ENCODE results near the gene NUB1. TPM values are rescaled to one million over a fixed set of nuclear protein-coding genes. Genes with fewer than 3 reads are reported as not detected.
"Not testable (repeated sequence)": the region's sequence is repeated elsewhere in the genome, so short reads cannot be mapped to it uniquely, and the experiment has no call there.

Gene NUB1
- total RNA-seq, 1 experiment from 2014 or later = 48.5 TPM

DNA sequence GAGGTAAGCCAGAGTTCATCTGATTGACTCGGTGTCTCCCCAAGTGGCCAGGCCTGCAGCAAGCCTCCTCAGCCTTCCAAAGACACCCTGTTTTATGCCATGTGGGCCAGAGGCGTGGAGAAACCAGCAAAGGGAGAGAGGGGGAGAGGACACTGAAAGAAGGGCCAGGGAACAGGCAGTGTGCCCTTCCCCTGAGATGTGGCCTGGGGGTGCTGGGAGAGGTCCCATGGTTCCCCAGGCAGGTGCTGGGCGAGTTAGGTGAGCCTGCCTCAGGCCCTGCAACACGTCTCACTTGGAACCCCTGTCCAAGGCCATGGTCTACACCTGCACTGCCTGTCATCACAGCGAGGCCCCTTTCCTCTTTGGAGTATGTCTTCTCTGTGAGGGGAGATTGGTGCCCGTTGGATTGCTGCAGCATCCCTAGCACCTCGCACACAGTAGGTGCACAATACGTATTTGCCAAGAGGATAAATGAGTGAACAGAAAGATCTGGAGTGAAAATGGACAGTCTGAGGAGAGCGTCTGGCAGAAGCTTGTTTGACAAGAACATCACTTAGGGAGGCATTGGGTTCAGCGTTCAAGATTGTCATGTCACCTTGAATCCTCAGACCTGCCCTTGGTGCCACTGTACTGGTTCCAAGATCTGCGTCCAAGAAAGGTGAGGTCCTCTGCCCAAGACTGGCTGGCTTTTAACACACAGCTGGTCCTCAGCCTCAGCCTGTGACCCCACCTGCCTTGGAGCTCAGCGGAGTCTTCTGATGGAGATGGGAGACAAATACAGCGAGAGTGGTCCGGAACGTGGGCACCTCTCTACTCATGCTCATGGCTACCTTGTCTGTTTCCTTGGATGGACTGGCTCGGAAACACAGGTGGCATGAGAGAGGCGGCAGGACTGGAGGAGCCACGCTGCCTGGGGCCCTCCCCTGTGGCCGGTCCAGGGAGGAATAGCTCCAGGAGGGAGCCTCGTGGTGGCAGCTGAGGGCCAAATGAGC is 39.8 kb upstream of the NUB1 start:
- no peaks in the 10 kb centered on the region for H4K20me1 ChIP-seq (ENCODE audit: control insufficient read depth, insufficient read depth, insufficient read length)
- H4K8ac ChIP-seq (replicated peaks; ENCODE audit: insufficient read length, low read depth, low read length) = no peak overlapping the region
- no peak overlapping the region for H3K4me2 ChIP-seq (ENCODE audit: insufficient read depth, insufficient read length, low read length)
- peaks cover 8 to 11% of the 10 kb centered on the region in 2 experiments for H3K4me1 Mint-ChIP-seq
- no peak overlapping the region for H2BK20ac ChIP-seq (ENCODE audit: low read depth, low read length, poor library complexity, severe bottlenecking)
- H3K4me1 ChIP-seq (ENCODE audit: insufficient read depth, low read length) = no peaks in the 10 kb centered on the region
- H2AFZ ChIP-seq (ENCODE audit: low read length) = no peak overlapping the region
- H2AK5ac ChIP-seq (ENCODE audit: insufficient read length, low read length) = no peak overlapping the region
- no peaks in the 10 kb centered on the region for H3K23me2 ChIP-seq (ENCODE audit: insufficient read length, low read depth, low read length, poor library complexity, severe bottlenecking)
- H3K27me3 ChIP-seq (ENCODE audit: insufficient read depth, low read length) = no peaks in the 10 kb centered on the region; the same call in 1 of the 2 replicates
- H4K91ac ChIP-seq (ENCODE audit: insufficient read length, low read depth, low read length) = no peak overlapping the region
- H3K79me1 ChIP-seq (ENCODE audit: insufficient read depth, low read depth, low read length, poor library complexity, severe bottlenecking) = no peaks in the 10 kb centered on the region
- no peak overlapping the region for H3K4me3 Mint-ChIP-seq
- H2BK15ac ChIP-seq (ENCODE audit: low read depth, low read length) = no peak overlapping the region
- H3K56ac ChIP-seq (ENCODE audit: insufficient read length, low read depth, low read length) = no peak overlapping the region
- H3K27me3 Mint-ChIP-seq (ENCODE audit: low read depth) = peaks cover 56% of the 10 kb centered on the region
- TF ChIP-seq, protein P1, sequence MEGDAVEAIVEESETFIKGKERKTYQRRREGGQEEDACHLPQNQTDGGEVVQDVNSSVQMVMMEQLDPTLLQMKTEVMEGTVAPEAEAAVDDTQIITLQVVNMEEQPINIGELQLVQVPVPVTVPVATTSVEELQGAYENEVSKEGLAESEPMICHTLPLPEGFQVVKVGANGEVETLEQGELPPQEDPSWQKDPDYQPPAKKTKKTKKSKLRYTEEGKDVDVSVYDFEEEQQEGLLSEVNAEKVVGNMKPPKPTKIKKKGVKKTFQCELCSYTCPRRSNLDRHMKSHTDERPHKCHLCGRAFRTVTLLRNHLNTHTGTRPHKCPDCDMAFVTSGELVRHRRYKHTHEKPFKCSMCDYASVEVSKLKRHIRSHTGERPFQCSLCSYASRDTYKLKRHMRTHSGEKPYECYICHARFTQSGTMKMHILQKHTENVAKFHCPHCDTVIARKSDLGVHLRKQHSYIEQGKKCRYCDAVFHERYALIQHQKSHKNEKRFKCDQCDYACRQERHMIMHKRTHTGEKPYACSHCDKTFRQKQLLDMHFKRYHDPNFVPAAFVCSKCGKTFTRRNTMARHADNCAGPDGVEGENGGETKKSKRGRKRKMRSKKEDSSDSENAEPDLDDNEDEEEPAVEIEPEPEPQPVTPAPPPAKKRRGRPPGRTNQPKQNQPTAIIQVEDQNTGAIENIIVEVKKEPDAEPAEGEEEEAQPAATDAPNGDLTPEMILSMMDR (conservative IDR thresholded peaks at IDR 0.05) = no peak
- H3K9me3 Mint-ChIP-seq = peaks cover 4 to 7% of the 10 kb centered on the region in 2 experiments; a peak in 4 of 5 replicates
- no peak overlapping the region for H2BK12ac ChIP-seq (ENCODE audit: insufficient read length, low read depth, low read length)
- no peak overlapping the region for H2BK5ac ChIP-seq (ENCODE audit: insufficient read length, low read length)
- no peak overlapping the region for H3K27ac ChIP-seq (ENCODE audit: insufficient read length, low read depth, low read length)
- H3K27ac Mint-ChIP-seq = no peak overlapping the region
- no peak overlapping the region for H4K5ac ChIP-seq (ENCODE audit: insufficient read length, low read depth, low read length)
- no peak overlapping the region for H3T11ph ChIP-seq (ENCODE audit: low read length)
- no peaks in the 10 kb centered on the region for H3K79me2 ChIP-seq (ENCODE audit: insufficient read depth, low read length)
- H3K36me3 Mint-ChIP-seq (ENCODE audit: insufficient read depth in 1 of 3, low read depth in 3 of 3) = peaks cover 0 to 4% (median 0%) of the 10 kb centered on the region in 3 experiments; a peak in 2 of 7 replicates
- no peaks in the 10 kb centered on the region for H3K9me3 ChIP-seq (ENCODE audit: control insufficient read depth, low read depth, low read length)
- no peak overlapping the region for H3K9ac ChIP-seq (ENCODE audit: extremely low read depth, insufficient read length, low read length)
- H3K18ac ChIP-seq (ENCODE audit: insufficient read length, low read depth, low read length) = no peak overlapping the region
- no peak overlapping the region for H3K23ac ChIP-seq (ENCODE audit: insufficient read length, low read depth, low read length)
- WGBS (ENCODE audit: extremely low coverage, insufficient read length, low lambda C conversion rate) = no CpG with 5 or more reads among the region's 20 CpGs
- H3K14ac ChIP-seq (ENCODE audit: insufficient read depth, low read length) = no peak overlapping the region
- H3K4ac ChIP-seq (ENCODE audit: low read depth, low read length) = no peak overlapping the region
- DNase-seq = no peak
- H2BK120ac ChIP-seq (ENCODE audit: low read depth, low read length, poor library complexity, severe bottlenecking) = no peak overlapping the region

DNA sequence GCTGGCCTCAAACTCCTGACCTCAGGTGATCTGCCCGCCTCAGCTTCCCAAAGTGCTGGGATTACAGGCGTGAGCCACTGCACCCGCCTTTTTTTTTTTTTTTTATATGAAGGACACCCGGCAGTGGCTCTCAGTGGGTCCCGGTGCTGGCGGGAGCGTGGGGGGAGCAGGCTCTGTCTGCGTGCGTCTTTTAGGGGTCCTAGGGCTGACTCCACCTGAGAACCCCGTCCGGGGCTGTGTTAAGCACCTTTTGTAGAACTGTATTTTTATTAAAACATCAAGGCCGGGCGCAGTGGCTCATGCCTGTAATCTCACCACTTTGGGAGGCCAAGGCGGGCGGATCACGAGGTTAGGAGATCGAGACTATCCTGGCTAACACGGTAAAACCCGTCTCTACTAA is 37.4 kb upstream of the NUB1 start:
- not testable (repeated sequence) for H3K23me2 ChIP-seq (ENCODE audit: insufficient read length, low read depth, low read length, poor library complexity, severe bottlenecking); H2BK12ac ChIP-seq (ENCODE audit: insufficient read length, low read depth, low read length); H2AK5ac ChIP-seq (ENCODE audit: insufficient read length, low read length); H2AFZ ChIP-seq (ENCODE audit: low read length); H3K79me1 ChIP-seq (ENCODE audit: insufficient read depth, low read depth, low read length, poor library complexity, severe bottlenecking); H3K27ac Mint-ChIP-seq; H3K4me1 ChIP-seq (ENCODE audit: insufficient read depth, low read length); H4K5ac ChIP-seq (ENCODE audit: insufficient read length, low read depth, low read length); H3K27me3 ChIP-seq (ENCODE audit: insufficient read depth, low read length); H3K23ac ChIP-seq (ENCODE audit: insufficient read length, low read depth, low read length); H3K4ac ChIP-seq (ENCODE audit: low read depth, low read length); H3K27ac ChIP-seq (ENCODE audit: insufficient read length, low read depth, low read length); H3K56ac ChIP-seq (ENCODE audit: insufficient read length, low read depth, low read length); H3K18ac ChIP-seq (ENCODE audit: insufficient read length, low read depth, low read length); DNase-seq; H4K20me1 ChIP-seq (ENCODE audit: control insufficient read depth, insufficient read depth, insufficient read length); H3K9ac ChIP-seq (ENCODE audit: extremely low read depth, insufficient read length, low read length); H4K91ac ChIP-seq (ENCODE audit: insufficient read length, low read depth, low read length); H3K36me3 Mint-ChIP-seq (ENCODE audit: insufficient read depth in 1 of 3, low read depth in 3 of 3); H3K9me3 Mint-ChIP-seq; H3K14ac ChIP-seq (ENCODE audit: insufficient read depth, low read length); H2BK5ac ChIP-seq (ENCODE audit: insufficient read length, low read length); H3K79me2 ChIP-seq (ENCODE audit: insufficient read depth, low read length); H2BK15ac ChIP-seq (ENCODE audit: low read depth, low read length); H3K9me3 ChIP-seq (ENCODE audit: control insufficient read depth, low read depth, low read length); H2BK120ac ChIP-seq (ENCODE audit: low read depth, low read length, poor library complexity, severe bottlenecking); H4K8ac ChIP-seq (replicated peaks; ENCODE audit: insufficient read length, low read depth, low read length); H3T11ph ChIP-seq (ENCODE audit: low read length); H2BK20ac ChIP-seq (ENCODE audit: low read depth, low read length, poor library complexity, severe bottlenecking)
- peak overlapping the region; percentile 35 for H3K4me2 ChIP-seq (ENCODE audit: insufficient read depth, insufficient read length, low read length)
- H3K4me3 Mint-ChIP-seq = peak overlapping the region; percentile 72; a peak in 4 of 5 replicates
- peaks cover 52% of the 10 kb centered on the region for H3K27me3 Mint-ChIP-seq (ENCODE audit: low read depth)
- WGBS (ENCODE audit: extremely low coverage, insufficient read length, low lambda C conversion rate) = no CpG with 5 or more reads among the region's 19 CpGs
- H3K4me1 Mint-ChIP-seq = peaks cover 8 to 11% of the 10 kb centered on the region in 2 experiments
